Measurements from ENCODE around the gene DCTPP1. TPM values are rescaled to one million over a fixed set of nuclear protein-coding genes. Genes with fewer than 3 reads are reported as not detected.

The DCTPP1 gene
- total RNA-seq, 2 donors from 2014 or later: 14.4 to 18.7 TPM

DNA sequence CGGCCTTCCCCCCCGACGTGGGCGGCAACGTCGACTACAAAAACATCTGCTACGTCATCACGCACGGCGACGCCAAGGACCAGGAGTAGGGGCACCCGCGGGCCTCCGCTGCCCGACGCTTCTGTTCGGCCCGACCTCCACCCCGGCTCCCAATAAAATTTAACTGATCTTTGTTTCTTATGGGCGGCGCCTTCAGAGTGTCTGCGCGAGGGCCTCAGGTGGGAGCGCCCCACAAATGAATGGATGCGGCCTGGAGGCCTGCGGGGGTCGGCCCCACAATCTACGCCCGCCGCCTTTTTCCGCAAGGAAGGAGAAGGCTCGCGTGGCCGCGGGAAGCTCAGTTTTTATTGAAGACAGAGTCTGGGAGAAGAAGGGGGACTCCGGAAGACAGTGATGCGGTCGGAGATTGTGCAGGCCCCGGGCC lies 52.0 kb downstream of the DCTPP1 start:
- TF ChIP-seq, protein P1, sequence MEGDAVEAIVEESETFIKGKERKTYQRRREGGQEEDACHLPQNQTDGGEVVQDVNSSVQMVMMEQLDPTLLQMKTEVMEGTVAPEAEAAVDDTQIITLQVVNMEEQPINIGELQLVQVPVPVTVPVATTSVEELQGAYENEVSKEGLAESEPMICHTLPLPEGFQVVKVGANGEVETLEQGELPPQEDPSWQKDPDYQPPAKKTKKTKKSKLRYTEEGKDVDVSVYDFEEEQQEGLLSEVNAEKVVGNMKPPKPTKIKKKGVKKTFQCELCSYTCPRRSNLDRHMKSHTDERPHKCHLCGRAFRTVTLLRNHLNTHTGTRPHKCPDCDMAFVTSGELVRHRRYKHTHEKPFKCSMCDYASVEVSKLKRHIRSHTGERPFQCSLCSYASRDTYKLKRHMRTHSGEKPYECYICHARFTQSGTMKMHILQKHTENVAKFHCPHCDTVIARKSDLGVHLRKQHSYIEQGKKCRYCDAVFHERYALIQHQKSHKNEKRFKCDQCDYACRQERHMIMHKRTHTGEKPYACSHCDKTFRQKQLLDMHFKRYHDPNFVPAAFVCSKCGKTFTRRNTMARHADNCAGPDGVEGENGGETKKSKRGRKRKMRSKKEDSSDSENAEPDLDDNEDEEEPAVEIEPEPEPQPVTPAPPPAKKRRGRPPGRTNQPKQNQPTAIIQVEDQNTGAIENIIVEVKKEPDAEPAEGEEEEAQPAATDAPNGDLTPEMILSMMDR (IDR thresholded peaks at IDR 0.05): no peak
- peaks cover 0 to 15% of the 10 kb centered on the region in 2 donors for H3K4me1 ChIP-seq
- DNase-seq (ENCODE audit: low spot score): peak; percentile 95
- peak overlapping the region; percentile 63 to 67 for H3K4me3 ChIP-seq
- no peaks in the 10 kb centered on the region for H3K36me3 ChIP-seq
- H3K27ac ChIP-seq: peak overlapping the region; percentile 98 to 100
- no peaks in the 10 kb centered on the region for H3K9me3 ChIP-seq
- no peaks in the 10 kb centered on the region for H3K27me3 ChIP-seq

- TF ChIP-seq, protein P1 (IDR thresholded peaks at IDR 0.05): no peak
- Histone ChIP-seq H3K9me3 (no peaks in the 10 kb centered on the region), H3K36me3 (no peaks in the 10 kb centered on the region), H3K4me3 (peak overlapping the region; percentile 63 to 67), H3K27ac (peak overlapping the region; percentile 98 to 100), H3K4me1 (peaks cover 0 to 19% of the 10 kb centered on the region in 2 donors), H3K27me3 (no peaks in the 10 kb centered on the region)
- no peak for DNase-seq (ENCODE audit: low spot score)
These were observed 52.6 kb downstream of the DCTPP1 start for GRCh38 chr16:30377050-30377811.

DNA sequence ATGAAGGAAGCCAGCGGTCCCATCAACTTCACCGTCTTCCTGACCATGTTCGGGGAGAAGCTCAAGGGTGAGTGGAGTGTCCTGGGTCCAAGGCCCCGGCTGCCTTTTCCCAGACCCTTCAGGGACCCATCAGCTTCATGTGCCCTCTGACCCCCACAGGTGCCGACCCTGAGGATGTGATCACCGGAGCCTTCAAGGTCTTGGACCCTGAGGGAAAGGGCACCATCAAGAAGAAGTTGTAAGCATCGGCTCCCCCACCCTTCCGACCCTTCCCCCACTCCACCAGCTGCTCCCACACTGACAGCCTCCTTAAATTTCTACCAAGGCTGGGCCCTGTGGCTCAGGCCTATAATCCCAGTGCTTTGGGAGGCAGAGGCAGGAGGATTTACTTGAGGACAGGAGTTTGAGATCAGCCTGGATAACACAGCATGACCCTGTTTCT lies 53.3 kb downstream of the DCTPP1 start:
- no peak overlapping the region for H3K4me3 ChIP-seq
- H3K27ac ChIP-seq: peak overlapping the region in 1 of 2 donors; percentile 100
- no peaks in the 10 kb centered on the region for H3K36me3 ChIP-seq
- H3K9me3 ChIP-seq: no peaks in the 10 kb centered on the region
- TF ChIP-seq, protein P1 (IDR thresholded peaks at IDR 0.05): no peak
- no peak for DNase-seq (ENCODE audit: low spot score)
- H3K27me3 ChIP-seq: no peaks in the 10 kb centered on the region
- peaks cover 0 to 26% of the 10 kb centered on the region in 2 donors for H3K4me1 ChIP-seq

DNA sequence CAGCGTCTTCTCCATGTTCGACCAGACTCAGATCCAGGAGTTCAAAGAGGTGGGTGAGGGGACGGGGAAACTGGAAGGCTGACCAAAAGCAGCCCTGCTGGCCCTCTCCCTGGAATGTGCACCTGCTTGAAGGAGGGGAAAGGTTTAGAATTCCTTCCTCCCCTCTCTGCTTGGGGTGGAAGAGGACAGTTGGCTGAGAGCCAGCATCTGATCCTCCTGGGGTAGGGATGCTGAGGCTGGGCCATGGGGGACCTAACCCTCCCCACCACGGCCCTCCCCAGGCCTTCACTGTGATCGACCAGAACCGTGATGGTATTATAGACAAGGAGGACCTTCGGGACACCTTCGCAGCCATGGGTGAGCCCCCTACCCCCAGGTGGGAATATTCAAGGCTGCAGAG lies 54.0 kb downstream of the DCTPP1 start:
- H3K27me3 ChIP-seq: no peaks in the 10 kb centered on the region
- H3K4me1 ChIP-seq: peaks cover 0 to 31% of the 10 kb centered on the region in 2 donors
- no peak for DNase-seq (ENCODE audit: low spot score)
- no peaks in the 10 kb centered on the region for H3K36me3 ChIP-seq
- no peak overlapping the region for H3K4me3 ChIP-seq
- TF ChIP-seq, protein P1 (IDR thresholded peaks at IDR 0.05): no peak
- no peaks in the 10 kb centered on the region for H3K9me3 ChIP-seq
- no peak overlapping the region for H3K27ac ChIP-seq

DNA sequence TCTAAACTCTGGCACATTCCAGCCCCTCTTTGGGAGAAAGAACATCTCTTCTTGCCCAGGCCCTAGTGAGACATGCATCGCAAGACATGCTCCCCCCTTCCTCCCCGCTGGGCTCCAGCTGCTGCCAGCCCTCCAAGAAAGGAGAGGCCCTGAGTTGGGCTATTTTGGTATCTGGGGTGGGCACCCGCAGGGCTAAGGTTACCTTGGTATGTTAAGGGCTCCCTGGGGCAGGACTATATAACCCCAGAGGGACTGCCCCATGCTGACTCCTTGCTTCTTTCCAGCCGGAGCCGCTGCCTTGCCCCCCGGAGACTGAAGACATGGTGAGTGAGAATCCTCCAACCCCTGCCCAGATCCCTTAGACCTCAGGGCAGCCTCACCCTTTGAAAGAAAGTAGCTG lies 55.3 kb downstream of the DCTPP1 start, which contains the start of gene MYL11:
TSS of gene MYL11 (plus strand) at position 265 of the 400 bp plus-strand sequence. CDS start at position 321, 56 bp downstream.
- peaks cover 0 to 31% of the 10 kb centered on the region in 2 donors for H3K4me1 ChIP-seq
- DNase-seq (ENCODE audit: low spot score): no peak
- TF ChIP-seq, protein P1 (IDR thresholded peaks at IDR 0.05): no peak
- no peaks in the 10 kb centered on the region for H3K27me3 ChIP-seq
- H3K36me3 ChIP-seq: no peaks in the 10 kb centered on the region
- no peak within 1 kb of the TSS for H3K27ac ChIP-seq
- H3K4me3 ChIP-seq: no peak within 1 kb of the TSS
- no peaks in the 10 kb centered on the region for H3K9me3 ChIP-seq

Other genes with a start within 250 kb of the DCTPP1 start
- gene CORO1A, start 246.4 kb downstream of the DCTPP1 start, total RNA-seq: 10 to 100 TPM in 1 of 2 donors, 1 to 10 TPM in 1; 5.4 to 18.6 TPM
- 100 to 1,000 TPM; 143 to 187 TPM for gene BOLA2B, start 236.4 kb downstream of the DCTPP1 start, total RNA-seq
- 10 to 100 TPM; 25.1 to 36.3 TPM for gene SLX1A, start 236.2 kb downstream of the DCTPP1 start, total RNA-seq
- 1 to 10 TPM; 2.0 to 7.4 TPM for gene SULT1A3, start 230.8 kb downstream of the DCTPP1 start, total RNA-seq
- 1 to 10 TPM in 1 of 2 donors, not detected in 1; 1.7 TPM for gene NPIPB13, start 181.6 kb downstream of the DCTPP1 start, total RNA-seq
- 10 to 100 TPM; 22.0 to 39.3 TPM for gene CD2BP2, start 74.7 kb downstream of the DCTPP1 start, total RNA-seq
- 10 to 100 TPM; 20.0 to 22.3 TPM for gene TBC1D10B, start 59.5 kb downstream of the DCTPP1 start, total RNA-seq
- not detected for gene MYL11, start 55.2 kb downstream of the DCTPP1 start, total RNA-seq
- under 1 TPM in 1 of 2 donors, not detected in 1; 0.35 TPM for gene SEPTIN1, start 47.5 kb downstream of the DCTPP1 start, total RNA-seq
- gene ZNF48, start 34.6 kb downstream of the DCTPP1 start, total RNA-seq: 10 to 100 TPM in 1 of 2 donors, 1 to 10 TPM in 1; 5.7 to 10.7 TPM
- 10 to 100 TPM; 13.0 to 14.3 TPM for gene ZNF771, start 22.4 kb downstream of the DCTPP1 start, total RNA-seq
- 10 to 100 TPM; 18.2 to 18.6 TPM for gene SEPHS2, start 15.8 kb upstream of the DCTPP1 start, total RNA-seq
- 1 to 10 TPM; 2.0 to 2.6 TPM for gene ITGAL, start 42.7 kb upstream of the DCTPP1 start, total RNA-seq
- 10 to 100 TPM; 41.1 to 51.4 TPM for gene ZNF768, start 96.5 kb upstream of the DCTPP1 start, total RNA-seq
- gene ZNF747, start 104.8 kb upstream of the DCTPP1 start, total RNA-seq: 10 to 100 TPM; 13.3 to 16.2 TPM
- gene ZNF764, start 128.3 kb upstream of the DCTPP1 start, total RNA-seq: 10 to 100 TPM; 12.0 to 16.9 TPM
- 10 to 100 TPM in 1 of 2 donors, 1 to 10 TPM in 1; 9.6 to 13.5 TPM for gene ZNF688, start 141.7 kb upstream of the DCTPP1 start, total RNA-seq
- gene ZNF785, start 155.7 kb upstream of the DCTPP1 start, total RNA-seq: 1 to 10 TPM; 5.5 to 6.0 TPM
- gene ZNF689, start 180.4 kb upstream of the DCTPP1 start, total RNA-seq: 1 to 10 TPM; 6.2 to 8.3 TPM
- 10 to 100 TPM; 12.3 to 17.3 TPM for gene PRR14, start 220.9 kb upstream of the DCTPP1 start, total RNA-seq
- gene FBRS, start 228.4 kb upstream of the DCTPP1 start, total RNA-seq: 10 to 100 TPM; 16.5 to 26.3 TPM

Measured in right atrium auricular region (tissue), 2 donors.